Epithelial cell of esophagus (primary cell): ENCODE measurements around the gene SSX5.
A peak's percentile ranks its signal among the peaks of the same experiment; 100 is the strongest.
"Not testable (repeated sequence)": the region's sequence is repeated elsewhere in the genome, so short reads cannot be mapped to it uniquely, and the experiment has no call there.

ENCODE experiments used
- DNase-seq: peaks from one replicate; pipeline ENCODE4 v3.0.0; 2010; ENCODE audit warnings: low read depth
- H3K4me3 ChIP-seq: 2 replicates; pipeline ENCODE4 v1.5.1; 2011; ENCODE audit warnings: mild to moderate bottlenecking, low read length, control low read depth
- TF ChIP-seq, protein P1 (sequence below): IDR thresholded peaks from 2 replicates; pipeline ENCODE4 v1.5.1; 2011; ENCODE audit warnings: low read depth, mild to moderate bottlenecking, low read length, control low read depth, inconsistent platforms; ENCODE audit not compliant: insufficient read depth; ENCODE audit errors: missing control alignments

Gene SSX5, protein sequence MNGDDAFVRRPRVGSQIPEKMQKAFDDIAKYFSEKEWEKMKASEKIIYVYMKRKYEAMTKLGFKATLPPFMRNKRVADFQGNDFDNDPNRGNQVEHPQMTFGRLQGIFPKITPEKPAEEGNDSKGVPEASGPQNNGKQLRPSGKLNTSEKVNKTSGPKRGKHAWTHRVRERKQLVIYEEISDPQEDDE

DNA sequence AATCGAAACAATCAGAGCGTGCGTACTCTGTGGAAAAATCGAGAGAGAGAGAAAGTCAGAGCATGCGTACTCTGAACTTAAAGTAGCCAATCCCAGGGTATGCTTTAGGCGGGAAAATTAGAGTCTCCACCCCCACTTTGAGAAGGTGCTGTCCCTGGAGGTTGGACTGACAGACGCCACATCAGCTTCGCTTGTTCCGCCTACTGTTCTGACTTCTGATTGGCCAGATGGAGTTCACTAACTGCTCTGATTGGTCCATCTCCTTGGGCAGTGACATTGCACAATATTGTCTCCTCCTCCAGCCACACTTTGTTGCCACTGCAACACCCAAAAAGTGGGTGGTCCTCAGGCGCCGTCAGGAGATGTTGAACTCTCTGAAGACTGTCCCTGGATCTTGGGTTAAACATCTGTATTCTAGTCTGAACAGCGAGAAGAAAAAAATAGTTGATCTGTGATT, at the start of gene SSX5:
TSS of gene SSX5 (minus strand) at position 51 of the 457 bp plus-strand sequence. CDS start 1,437 bp downstream, outside the sequence.
- TF ChIP-seq, protein P1, sequence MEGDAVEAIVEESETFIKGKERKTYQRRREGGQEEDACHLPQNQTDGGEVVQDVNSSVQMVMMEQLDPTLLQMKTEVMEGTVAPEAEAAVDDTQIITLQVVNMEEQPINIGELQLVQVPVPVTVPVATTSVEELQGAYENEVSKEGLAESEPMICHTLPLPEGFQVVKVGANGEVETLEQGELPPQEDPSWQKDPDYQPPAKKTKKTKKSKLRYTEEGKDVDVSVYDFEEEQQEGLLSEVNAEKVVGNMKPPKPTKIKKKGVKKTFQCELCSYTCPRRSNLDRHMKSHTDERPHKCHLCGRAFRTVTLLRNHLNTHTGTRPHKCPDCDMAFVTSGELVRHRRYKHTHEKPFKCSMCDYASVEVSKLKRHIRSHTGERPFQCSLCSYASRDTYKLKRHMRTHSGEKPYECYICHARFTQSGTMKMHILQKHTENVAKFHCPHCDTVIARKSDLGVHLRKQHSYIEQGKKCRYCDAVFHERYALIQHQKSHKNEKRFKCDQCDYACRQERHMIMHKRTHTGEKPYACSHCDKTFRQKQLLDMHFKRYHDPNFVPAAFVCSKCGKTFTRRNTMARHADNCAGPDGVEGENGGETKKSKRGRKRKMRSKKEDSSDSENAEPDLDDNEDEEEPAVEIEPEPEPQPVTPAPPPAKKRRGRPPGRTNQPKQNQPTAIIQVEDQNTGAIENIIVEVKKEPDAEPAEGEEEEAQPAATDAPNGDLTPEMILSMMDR: no peak
- DNase-seq: no peak

DNA sequence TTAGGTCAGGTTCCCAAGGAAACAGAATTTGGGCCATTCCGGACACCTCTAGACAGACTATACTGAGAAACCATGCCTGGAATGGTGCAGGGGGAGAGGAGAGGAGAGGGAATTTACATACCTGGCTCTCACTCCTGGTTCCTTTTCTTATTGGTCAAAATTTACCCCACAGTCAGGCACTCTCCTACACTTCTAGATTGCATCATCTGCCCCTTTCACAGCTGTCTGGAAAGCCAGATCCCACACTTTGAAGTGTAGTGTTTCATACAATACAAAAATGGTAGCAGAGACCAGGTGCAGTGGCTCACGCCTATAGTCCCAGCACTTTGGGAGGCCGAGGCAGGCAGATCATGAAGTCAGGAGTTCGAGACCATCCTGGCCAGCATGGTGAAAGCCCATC, 27.6 kb upstream of the SSX5 start:
- H3K4me3 ChIP-seq, DNase-seq: not testable (repeated sequence)

More for the DNA sequence above, at the start of gene SSX5:
- no peak within 1 kb of the TSS for H3K4me3 ChIP-seq

DNA sequence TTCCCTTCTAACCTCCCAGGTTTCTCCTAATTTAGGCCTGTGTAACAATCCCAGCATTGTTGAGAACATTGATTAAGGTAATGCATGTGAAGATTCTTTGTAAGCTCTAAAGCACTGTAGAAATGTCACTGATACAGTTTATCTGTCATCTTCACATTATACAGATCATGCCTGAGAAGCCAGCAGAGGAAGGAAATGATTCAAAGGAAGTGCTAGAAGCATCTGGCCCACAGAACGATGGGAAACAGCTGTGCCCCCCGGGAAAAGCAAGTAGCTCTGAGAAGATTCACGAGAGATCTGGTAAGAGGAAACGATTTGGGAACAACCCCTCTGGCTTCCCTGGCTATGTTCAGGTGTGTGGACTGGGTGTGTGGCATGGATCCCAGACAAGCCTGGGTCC, 17.7 kb upstream of the SSX5 start:
- H3K4me3 ChIP-seq, DNase-seq: not testable (repeated sequence)

DNA sequence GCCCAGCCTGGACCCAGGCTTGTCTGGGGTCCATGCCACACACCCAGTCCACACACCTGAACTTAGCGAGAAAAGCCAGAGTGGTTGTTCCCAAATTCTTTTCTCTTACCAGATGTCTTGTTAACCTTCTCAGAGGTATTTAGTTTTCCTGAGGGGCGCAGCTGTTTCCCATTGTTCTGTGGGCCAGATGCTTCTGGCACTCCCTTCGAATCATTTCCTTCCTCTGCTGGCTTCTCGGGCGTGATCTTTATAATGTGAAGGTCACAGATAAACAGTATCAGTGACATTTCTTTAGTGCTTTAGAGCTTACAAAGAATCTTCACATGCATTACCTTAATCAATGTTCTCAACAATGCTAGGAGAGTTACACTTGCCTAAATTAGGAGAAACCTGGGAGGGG, 6.6 kb downstream of the SSX5 start:
- not testable (repeated sequence) for DNase-seq

DNA sequence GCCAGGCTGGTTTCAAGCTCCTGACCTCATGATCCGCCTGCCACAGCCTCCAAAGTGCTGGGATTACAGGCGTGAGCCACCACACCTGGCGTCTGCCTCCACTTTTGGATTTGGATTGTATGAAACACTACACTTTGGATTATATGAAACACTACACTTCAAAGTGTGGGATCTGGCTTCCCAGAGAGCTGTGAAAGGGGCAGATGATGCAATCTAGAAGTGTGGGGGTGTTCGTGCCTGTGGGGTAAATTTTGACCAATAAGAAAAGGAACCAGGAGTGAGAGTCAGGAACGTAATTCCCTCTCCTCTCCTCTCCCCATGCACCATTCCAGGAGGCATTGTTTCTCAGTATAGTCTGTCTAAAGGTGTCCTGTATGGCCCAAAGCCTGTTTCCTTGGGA, 14.7 kb downstream of the SSX5 start:
- not testable (repeated sequence) for H3K4me3 ChIP-seq, DNase-seq

More for the DNA sequence above, 6.6 kb downstream of the SSX5 start:
- not testable (repeated sequence) for H3K4me3 ChIP-seq

DNA sequence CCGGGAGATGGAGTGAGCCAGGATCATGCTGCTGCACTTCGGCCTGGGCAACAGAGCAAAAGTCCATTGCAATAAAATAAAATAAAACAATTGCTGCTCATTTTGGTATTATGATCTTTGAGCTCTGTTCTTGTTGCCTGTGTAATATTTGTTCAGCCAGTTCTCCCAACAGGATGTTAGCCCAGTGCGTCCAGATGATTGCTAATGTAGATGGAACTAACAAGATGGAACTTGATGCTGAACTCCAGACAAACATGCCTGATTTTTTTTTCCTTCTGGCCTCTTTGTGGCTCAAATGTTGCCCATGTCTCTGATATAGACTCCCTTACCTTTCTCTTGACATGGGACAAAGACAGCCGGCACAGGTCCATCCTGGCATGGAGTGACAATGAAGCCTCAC, 15.8 kb downstream of the SSX5 start:
- H3K4me3 ChIP-seq: no peak overlapping the region
- TF ChIP-seq, protein P1: no peak
- peak; percentile 50 for DNase-seq

DNA sequence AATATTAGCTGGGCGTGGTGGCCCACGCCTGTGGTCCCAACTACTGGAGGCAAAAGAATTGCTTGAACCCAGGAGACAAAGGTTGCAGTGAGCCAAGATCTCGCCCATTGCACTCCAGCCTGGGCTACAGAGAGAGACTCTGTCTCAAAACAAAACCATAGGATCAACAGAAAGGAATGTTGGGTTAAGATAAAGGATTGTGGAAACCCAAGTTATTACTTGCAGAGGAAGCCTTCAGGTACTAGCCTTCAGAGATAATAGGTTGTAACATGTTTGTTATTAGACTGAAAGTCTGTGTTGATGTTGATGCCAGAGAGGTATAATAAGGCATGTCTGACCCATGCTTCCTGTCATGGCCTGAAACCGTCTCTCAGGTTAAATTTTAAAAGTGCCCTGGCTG, 16.9 kb downstream of the SSX5 start:
- TF ChIP-seq, protein P1: no peak
- DNase-seq: peak; percentile 79
- H3K4me3 ChIP-seq: no peak overlapping the region

DNA sequence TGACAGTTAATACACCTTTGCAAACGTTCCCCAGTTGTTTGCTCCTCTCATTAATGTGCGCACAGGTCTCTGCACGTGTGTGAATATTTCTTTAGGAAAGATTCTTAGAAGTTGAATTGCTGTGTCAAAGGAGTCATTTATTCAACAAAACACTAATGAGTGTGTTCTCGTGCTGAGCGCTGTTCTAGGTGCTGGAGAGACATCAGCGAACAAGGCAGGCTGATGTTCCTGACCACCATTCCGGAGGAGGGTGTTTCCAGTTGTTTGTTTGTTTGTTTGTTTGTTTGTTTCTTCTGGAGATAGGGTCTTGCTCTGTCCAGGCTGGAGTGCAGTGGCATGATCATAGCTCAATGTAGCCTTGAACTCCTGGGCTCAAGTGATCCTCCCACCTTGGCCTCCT, 30.3 kb downstream of the SSX5 start:
- not testable (repeated sequence) for DNase-seq, H3K4me3 ChIP-seq

DNA sequence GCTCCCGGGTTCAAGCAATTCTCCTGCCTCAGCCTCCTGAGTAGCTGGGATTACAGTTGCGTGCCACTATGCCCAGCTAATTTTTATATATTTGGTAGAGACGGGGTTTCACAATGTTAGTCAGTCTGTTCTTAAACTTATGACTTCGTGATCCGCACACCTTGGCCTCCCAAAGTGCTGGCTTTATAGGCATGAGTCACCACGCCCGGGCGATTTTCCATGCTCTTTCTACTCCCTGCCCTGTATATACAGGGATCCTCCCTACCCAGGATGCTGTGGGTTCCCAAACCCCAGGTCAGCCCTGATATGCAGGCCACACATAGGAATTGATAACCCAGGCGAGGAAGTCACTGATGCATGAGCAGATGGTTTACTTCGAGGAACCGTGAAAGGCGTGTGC, 31.4 kb downstream of the SSX5 start:
- H3K4me3 ChIP-seq: no peak overlapping the region
- TF ChIP-seq, protein P1: no peak
- no peak for DNase-seq

DNA sequence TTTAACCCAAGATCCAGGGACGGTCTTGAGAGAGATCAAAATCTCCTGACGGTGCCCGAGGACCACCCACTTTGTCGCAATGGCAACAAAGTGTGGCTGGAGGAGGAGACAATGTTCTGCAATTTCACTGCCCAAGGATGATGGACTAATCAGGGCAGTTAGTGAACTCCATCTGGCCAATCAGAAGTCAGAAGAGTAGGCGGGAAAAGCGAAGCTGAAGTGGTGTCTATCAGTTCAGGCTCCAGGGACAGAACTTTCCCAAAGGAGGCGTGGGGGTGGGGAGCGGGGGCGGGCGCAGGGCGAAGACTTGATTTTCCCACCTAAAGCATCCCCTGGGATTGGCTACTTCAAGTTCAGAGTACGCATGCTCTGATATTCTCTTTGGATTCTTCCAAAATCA, 40.6 kb downstream of the SSX5 start:
- TF ChIP-seq, protein P1: no peak
- no peak overlapping the region for H3K4me3 ChIP-seq
- no peak for DNase-seq
